WTC11 (cell line): Measurements from ENCODE around the gene TSPAN18.

Experiments used
- FOXK1 ChIP-seq: sonication (generic); formaldehyde crosslinking; IDR thresholded peaks from 2 replicates; pipeline ENCODE4 v1.8.0; 2022; ENCODE audit warnings: mild to moderate bottlenecking, moderate library complexity, missing genetic modification reagents
- IRF2 ChIP-seq: sonication (generic); formaldehyde crosslinking; IDR thresholded peaks from 2 replicates; pipeline ENCODE4 v1.8.0; 2022; ENCODE audit warnings: low read depth, missing genetic modification reagents, borderline replicate concordance
- MXD4 ChIP-seq: fragments of 250-450 bp; sonication (Bioruptor Pico); IDR thresholded peaks from 2 replicates; pipeline ENCODE4 v1.8.0; 2021; ENCODE audit warnings: mild to moderate bottlenecking, moderate library complexity, borderline replicate concordance
- MYBL2 ChIP-seq: sonication (generic); formaldehyde crosslinking; IDR thresholded peaks from 2 replicates; pipeline ENCODE4 v1.8.1; 2023; ENCODE audit warnings: mild to moderate bottlenecking, moderate library complexity, missing genetic modification reagents
- PRRX2 ChIP-seq: fragments of 250-450 bp; sonication (Bioruptor Pico); IDR thresholded peaks from 2 replicates; pipeline ENCODE4 v1.8.0; 2021; ENCODE audit warnings: mild to moderate bottlenecking
- TEAD4 ChIP-seq: sonication (generic); formaldehyde crosslinking; IDR thresholded peaks from 2 replicates; pipeline ENCODE4 v1.8.0; 2022; ENCODE audit warnings: mild to moderate bottlenecking, missing genetic modification reagents
- ZNF263 ChIP-seq: sonication (generic); formaldehyde crosslinking; IDR thresholded peaks from 2 replicates; pipeline ENCODE4 v1.8.1; 2022; ENCODE audit warnings: low read depth, mild to moderate bottlenecking, moderate library complexity, missing genetic modification reagents
- TF ChIP-seq, protein P1 (sequence below): fragments of 200-600 bp; IDR thresholded peaks from 2 replicates; pipeline ENCODE4 v1.8.0; 2022; ENCODE audit warnings: antibody characterized with exemption
- TF ChIP-seq, protein P2 (sequence below): fragments of 250-450 bp; sonication (Bioruptor Pico); IDR thresholded peaks from 2 replicates; pipeline ENCODE4 v1.8.0; 2021; ENCODE audit warnings: mild to moderate bottlenecking
- TF ChIP-seq, protein P3 (sequence below): fragments of 250-450 bp; sonication (Bioruptor Pico); IDR thresholded peaks from 2 replicates; pipeline ENCODE4 v1.9.0; 2021; ENCODE audit warnings: moderate library complexity, mild to moderate bottlenecking, inconsistent platforms, borderline replicate concordance
- TF ChIP-seq, protein P4 (sequence below): sonication (generic); formaldehyde crosslinking; IDR thresholded peaks from 2 replicates; pipeline ENCODE4 v1.8.0; 2022; ENCODE audit warnings: missing genetic modification reagents

DNA sequence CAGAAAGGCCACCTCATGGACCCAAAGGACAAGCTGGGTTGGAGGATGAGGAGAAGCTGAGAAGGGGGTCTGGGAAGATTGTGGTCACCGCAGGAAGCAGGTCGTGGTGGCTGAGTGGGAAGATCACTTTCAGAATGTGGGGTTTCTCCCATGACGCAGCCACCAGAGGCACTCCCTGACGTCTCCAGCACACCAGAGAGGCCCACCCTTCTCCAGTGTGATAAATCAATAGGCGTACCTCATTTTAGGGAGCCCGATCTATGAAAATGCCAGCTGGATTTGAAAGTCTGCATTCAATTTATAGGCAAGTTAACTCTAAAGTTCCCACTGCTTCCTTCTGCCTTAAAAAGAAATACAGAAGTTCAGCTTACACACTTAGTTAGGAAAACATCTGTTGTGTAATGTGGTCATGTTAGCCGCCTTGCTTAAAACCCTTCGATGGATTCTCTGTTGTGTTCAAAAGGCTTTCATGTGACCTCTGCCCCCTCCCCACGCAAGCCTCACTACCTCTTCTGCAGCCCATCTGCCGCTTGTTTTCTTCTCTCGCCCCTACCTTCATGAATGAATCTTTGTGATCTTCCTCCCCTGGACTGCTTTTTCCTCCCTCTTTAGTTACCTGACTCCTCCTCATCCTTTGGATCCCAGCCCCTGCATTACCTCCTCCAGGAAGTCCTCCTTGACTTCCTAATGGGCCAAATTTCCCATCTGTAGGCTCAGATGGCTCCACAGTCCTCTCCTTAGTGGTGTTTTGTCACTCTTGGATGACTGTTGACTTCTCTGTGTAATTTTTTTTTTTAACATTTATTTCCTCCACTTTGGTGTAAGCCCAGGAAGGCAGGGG is 10.7 kb downstream of the TSPAN18 start:
- TF ChIP-seq, protein P1, sequence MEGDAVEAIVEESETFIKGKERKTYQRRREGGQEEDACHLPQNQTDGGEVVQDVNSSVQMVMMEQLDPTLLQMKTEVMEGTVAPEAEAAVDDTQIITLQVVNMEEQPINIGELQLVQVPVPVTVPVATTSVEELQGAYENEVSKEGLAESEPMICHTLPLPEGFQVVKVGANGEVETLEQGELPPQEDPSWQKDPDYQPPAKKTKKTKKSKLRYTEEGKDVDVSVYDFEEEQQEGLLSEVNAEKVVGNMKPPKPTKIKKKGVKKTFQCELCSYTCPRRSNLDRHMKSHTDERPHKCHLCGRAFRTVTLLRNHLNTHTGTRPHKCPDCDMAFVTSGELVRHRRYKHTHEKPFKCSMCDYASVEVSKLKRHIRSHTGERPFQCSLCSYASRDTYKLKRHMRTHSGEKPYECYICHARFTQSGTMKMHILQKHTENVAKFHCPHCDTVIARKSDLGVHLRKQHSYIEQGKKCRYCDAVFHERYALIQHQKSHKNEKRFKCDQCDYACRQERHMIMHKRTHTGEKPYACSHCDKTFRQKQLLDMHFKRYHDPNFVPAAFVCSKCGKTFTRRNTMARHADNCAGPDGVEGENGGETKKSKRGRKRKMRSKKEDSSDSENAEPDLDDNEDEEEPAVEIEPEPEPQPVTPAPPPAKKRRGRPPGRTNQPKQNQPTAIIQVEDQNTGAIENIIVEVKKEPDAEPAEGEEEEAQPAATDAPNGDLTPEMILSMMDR: no peak
- TF ChIP-seq PRRX2 (no peak), TEAD4 (CRISPR knock-in tag) (no peak), MXD4 (CRISPR knock-in tag) (no peak), IRF2 (CRISPR knock-in tag) (no peak), ZNF263 (CRISPR knock-in tag) (no peak), FOXK1 (CRISPR knock-in tag) (no peak), MYBL2 (CRISPR knock-in tag) (no peak)
- TF ChIP-seq, protein P2, sequence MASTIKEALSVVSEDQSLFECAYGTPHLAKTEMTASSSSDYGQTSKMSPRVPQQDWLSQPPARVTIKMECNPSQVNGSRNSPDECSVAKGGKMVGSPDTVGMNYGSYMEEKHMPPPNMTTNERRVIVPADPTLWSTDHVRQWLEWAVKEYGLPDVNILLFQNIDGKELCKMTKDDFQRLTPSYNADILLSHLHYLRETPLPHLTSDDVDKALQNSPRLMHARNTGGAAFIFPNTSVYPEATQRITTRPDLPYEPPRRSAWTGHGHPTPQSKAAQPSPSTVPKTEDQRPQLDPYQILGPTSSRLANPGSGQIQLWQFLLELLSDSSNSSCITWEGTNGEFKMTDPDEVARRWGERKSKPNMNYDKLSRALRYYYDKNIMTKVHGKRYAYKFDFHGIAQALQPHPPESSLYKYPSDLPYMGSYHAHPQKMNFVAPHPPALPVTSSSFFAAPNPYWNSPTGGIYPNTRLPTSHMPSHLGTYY (CRISPR knock-in tag): no peak
- TF ChIP-seq, protein P3, sequence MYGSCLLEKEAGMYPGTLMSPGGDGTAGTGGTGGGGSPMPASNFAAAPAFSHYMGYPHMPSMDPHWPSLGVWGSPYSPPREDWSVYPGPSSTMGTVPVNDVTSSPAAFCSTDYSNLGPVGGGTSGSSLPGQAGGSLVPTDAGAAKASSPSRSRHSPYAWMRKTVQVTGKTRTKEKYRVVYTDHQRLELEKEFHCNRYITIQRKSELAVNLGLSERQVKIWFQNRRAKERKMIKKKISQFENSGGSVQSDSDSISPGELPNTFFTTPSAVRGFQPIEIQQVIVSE (CRISPR knock-in tag): no peak
- TF ChIP-seq, protein P4, sequence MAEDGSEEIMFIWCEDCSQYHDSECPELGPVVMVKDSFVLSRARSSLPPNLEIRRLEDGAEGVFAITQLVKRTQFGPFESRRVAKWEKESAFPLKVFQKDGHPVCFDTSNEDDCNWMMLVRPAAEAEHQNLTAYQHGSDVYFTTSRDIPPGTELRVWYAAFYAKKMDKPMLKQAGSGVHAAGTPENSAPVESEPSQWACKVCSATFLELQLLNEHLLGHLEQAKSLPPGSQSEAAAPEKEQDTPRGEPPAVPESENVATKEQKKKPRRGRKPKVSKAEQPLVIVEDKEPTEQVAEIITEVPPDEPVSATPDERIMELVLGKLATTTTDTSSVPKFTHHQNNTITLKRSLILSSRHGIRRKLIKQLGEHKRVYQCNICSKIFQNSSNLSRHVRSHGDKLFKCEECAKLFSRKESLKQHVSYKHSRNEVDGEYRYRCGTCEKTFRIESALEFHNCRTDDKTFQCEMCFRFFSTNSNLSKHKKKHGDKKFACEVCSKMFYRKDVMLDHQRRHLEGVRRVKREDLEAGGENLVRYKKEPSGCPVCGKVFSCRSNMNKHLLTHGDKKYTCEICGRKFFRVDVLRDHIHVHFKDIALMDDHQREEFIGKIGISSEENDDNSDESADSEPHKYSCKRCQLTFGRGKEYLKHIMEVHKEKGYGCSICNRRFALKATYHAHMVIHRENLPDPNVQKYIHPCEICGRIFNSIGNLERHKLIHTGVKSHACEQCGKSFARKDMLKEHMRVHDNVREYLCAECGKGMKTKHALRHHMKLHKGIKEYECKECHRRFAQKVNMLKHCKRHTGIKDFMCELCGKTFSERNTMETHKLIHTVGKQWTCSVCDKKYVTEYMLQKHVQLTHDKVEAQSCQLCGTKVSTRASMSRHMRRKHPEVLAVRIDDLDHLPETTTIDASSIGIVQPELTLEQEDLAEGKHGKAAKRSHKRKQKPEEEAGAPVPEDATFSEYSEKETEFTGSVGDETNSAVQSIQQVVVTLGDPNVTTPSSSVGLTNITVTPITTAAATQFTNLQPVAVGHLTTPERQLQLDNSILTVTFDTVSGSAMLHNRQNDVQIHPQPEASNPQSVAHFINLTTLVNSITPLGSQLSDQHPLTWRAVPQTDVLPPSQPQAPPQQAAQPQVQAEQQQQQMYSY (CRISPR knock-in tag): no peak
